ENCODE results near the gene ADGRD1. TPM values are rescaled to one million over a fixed set of nuclear protein-coding genes. Genes with fewer than 3 reads are reported as not detected.

Gene ADGRD1
- total and polyA plus RNA-seq, 2 of the 8 experiments (the other 6 are each of a cell fraction or from before 2014, with no cell fraction given) = 0.36 to 0.48 TPM

- no peak for TF ChIP-seq CTBP2 (IDR thresholded peaks at IDR 0.05; ENCODE audit: borderline replicate concordance, insufficient read depth, insufficient read length, low read length)
- TF ChIP-seq RXRA (IDR thresholded peaks at IDR 0.05; ENCODE audit: insufficient read depth, low read depth, low read length) = no peak
- no peak for TF ChIP-seq SIN3A (conservative IDR thresholded peaks at IDR 0.05 in 1 of 2, IDR thresholded peaks at IDR 0.05 in 1 of 2; ENCODE audit: low read depth in 1 of 2, low read length in 2 of 2)
- no peak for TF ChIP-seq CBX8 (IDR thresholded peaks at IDR 0.05; ENCODE audit: borderline replicate concordance, low read depth, low read length)
- TF ChIP-seq KDM4A (IDR thresholded peaks at IDR 0.05; ENCODE audit: low read depth, low read length, severe bottlenecking) = no peak
- TF ChIP-seq MAFK (IDR thresholded peaks at IDR 0.05; ENCODE audit: low read depth, low read length) = no peak
- no peak for TF ChIP-seq SIRT6 (IDR thresholded peaks at IDR 0.05; ENCODE audit: low read length)
- Histone ChIP-seq H3K27me3 (replicated peaks in 1 of 4; ENCODE audit: control insufficient read depth in 3 of 4, extremely low read depth in 1 of 4, insufficient read depth in 3 of 4, low read length in 3 of 4) (no peaks in the 10 kb centered on the region), H3K36me3 (ENCODE audit: control insufficient read depth in 2 of 4, insufficient read depth in 4 of 4, low read length in 3 of 4) (no peaks in the 10 kb centered on the region), H4K91ac (replicated peaks; ENCODE audit: insufficient read length, low read length) (no peak overlapping the region), H2BK5ac (ENCODE audit: low read depth, low read length) (no peak overlapping the region), H4K20me1 (replicated peaks in 1 of 2; ENCODE audit: control insufficient read depth in 1 of 2, insufficient read depth in 2 of 2, low read length in 2 of 2) (no peaks in the 10 kb centered on the region), H2BK15ac (ENCODE audit: low read length) (no peak overlapping the region), H2BK120ac (replicated peaks; ENCODE audit: low read depth, low read length) (no peak overlapping the region), H2BK20ac (ENCODE audit: low read length) (no peak overlapping the region), H3K9ac (replicated peaks in 1 of 4; ENCODE audit: extremely low read depth in 1 of 4, low read depth in 3 of 4, low read length in 3 of 4) (no peak overlapping the region), H3K23me2 (ENCODE audit: low read depth, low read length) (0 out of 2 replicates have a peak, but pooled peaks cover 2% of the 10 kb centered on the region), H3K14ac (ENCODE audit: insufficient read length) (no peak overlapping the region), H3K18ac (ENCODE audit: extremely low read depth, low read length) (no peak overlapping the region), H2BK12ac (ENCODE audit: low read depth, low read length) (no peak overlapping the region), H4K5ac (ENCODE audit: insufficient read length, low read depth, low read length) (no peak overlapping the region), H3K23ac (ENCODE audit: insufficient read length) (no peak overlapping the region), H3K4ac (replicated peaks; ENCODE audit: insufficient read length, low read depth, low read length) (no peak overlapping the region), H2AK5ac (ENCODE audit: low read depth, low read length) (no peak overlapping the region), H4K8ac (ENCODE audit: extremely low read depth, insufficient read depth, low read length) (no peak overlapping the region), H2AFZ (ENCODE audit: low read length) (no peak overlapping the region), H3K4me2 (ENCODE audit: insufficient read depth in 1 of 2, low read depth in 2 of 2, low read length in 2 of 2) (no peak overlapping the region), H3K4me1 (replicated peaks in 1 of 4; ENCODE audit: control insufficient read depth in 3 of 4, insufficient read depth in 4 of 4, low read length in 3 of 4) (no peaks in the 10 kb centered on the region), H3K79me1 (ENCODE audit: low read depth, low read length) (no peaks in the 10 kb centered on the region), H3K56ac (replicated peaks; ENCODE audit: insufficient read length, low read depth, low read length) (no peak overlapping the region), H3K79me2 (ENCODE audit: control insufficient read depth in 1 of 2, insufficient read depth in 2 of 2, low read length in 2 of 2) (no peaks in the 10 kb centered on the region), H3K4me3 (ENCODE audit: extremely low read depth in 1 of 4, insufficient read depth in 2 of 4, low read depth in 3 of 4, low read length in 4 of 4) (no peak overlapping the region), H3K9me3 (ENCODE audit: insufficient read depth in 2 of 2, low read depth in 1 of 2, low read length in 1 of 2) (no peaks in the 10 kb centered on the region), H3K27ac (ENCODE audit: low read depth, low read length) (no peak overlapping the region)
- FAIRE-seq (no peak), DNase-seq (ENCODE audit: low read depth in 1 of 2, low spot score in 2 of 2) (no peak)
- 82% methylated on average over 8 of the region's 8 CpGs; no CpG with 5 or more reads in 1 of the 2 experiments for WGBS, 2 experiments (ENCODE audit: extremely low coverage in 1 of 2, insufficient coverage in 1 of 2, insufficient read length in 1 of 2, insufficient replicate concordance in 2 of 2, low coverage in 1 of 2, low lambda C conversion rate in 2 of 2, missing lambda C conversion rate in 1 of 2)
- ChIA-PET CTCF (ENCODE audit: partially characterized antibody) (interaction anchor here (1.1 to 5.0 kb wide), 5 partner anchors 8 to 691 kb away, joined by 4 to 25 read pairs (median 5); no protein-coding TSS in a partner anchor), POLR2A (ENCODE audit: partially characterized antibody) (interaction anchor here (1.3 kb wide), 1 partner anchor 8 kb away, joined by 5 read pairs; no protein-coding TSS in a partner anchor)
Measured at GRCh38 chr12:131151558-131152345, 198.0 kb downstream of the ADGRD1 start.

Measured in H1 (cell line).